ENCODE results near the gene SPPL2C.

DNA sequence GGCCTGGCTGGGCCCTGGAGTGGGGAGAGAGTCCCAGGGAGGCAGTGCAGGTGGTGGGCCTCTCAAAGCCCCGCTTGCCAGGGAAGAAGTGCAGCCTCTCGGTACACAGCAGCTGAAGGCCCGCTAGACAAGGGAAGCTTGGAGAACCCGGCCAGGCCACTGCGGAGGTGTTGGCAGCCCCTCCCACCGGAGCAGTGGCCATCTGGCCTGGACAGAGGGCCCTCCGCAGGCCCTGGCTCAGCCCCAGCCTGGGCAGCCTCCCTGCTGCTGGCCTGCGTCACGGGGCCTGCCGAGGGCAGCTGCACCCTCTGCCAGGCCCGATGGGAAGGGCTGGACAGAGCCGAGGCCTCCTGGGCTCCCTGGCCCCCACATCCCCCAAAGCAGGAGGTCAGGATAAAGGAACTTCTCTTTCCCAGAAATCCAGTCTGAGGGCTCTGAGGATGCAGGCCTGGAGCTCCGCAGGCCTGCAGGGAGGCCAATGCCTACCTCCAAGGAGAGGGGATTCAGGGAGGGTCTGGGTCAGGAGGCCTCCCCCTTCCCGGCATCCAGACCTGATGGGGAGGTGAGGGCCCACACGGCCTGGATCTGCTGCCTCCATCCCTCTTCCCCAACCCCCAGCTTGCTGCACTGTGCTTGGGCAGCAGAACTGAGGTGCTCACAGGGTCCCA is 4.3 kb downstream of the SPPL2C start:
- TF ChIP-seq, protein P1, sequence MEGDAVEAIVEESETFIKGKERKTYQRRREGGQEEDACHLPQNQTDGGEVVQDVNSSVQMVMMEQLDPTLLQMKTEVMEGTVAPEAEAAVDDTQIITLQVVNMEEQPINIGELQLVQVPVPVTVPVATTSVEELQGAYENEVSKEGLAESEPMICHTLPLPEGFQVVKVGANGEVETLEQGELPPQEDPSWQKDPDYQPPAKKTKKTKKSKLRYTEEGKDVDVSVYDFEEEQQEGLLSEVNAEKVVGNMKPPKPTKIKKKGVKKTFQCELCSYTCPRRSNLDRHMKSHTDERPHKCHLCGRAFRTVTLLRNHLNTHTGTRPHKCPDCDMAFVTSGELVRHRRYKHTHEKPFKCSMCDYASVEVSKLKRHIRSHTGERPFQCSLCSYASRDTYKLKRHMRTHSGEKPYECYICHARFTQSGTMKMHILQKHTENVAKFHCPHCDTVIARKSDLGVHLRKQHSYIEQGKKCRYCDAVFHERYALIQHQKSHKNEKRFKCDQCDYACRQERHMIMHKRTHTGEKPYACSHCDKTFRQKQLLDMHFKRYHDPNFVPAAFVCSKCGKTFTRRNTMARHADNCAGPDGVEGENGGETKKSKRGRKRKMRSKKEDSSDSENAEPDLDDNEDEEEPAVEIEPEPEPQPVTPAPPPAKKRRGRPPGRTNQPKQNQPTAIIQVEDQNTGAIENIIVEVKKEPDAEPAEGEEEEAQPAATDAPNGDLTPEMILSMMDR (IDR thresholded peaks at IDR 0.05): no peak
- no peak for TF ChIP-seq POLR2A (IDR thresholded peaks at IDR 0.05)
